Adrenal gland (tissue), 5 donors: Measurements from ENCODE around the gene GSTT2B.

Source experiments
- CTCF ChIP-seq, 6 experiments: fragments of 450-650 bp in 4 of 6; fragments of 200-600 bp in 2 of 6; sonication (generic) in 1 of 6; IDR thresholded peaks; 1 replicate in 5 of 6; 2 replicates in 1 of 6; pipeline versions ENCODE4 v1.5.1 to v1.8.0; 2016 to 2021; ENCODE audit warnings: antibody characterized with exemption in 6 of 6, mild to moderate bottlenecking in 2 of 6, moderate library complexity in 1 of 6
- POLR2A ChIP-seq, 2 donors: fragments of 450-650 bp; IDR thresholded peaks; one replicate each; pipeline ENCODE4 v1.6.1; 2017; ENCODE audit warnings: antibody characterized with exemption in 2 of 2, mild to moderate bottlenecking in 2 of 2, moderate library complexity in 1 of 2
- donor health status: DM: no; HTN: no; CAD: no.

GRCh38 chr22:23913306-23913660, 47.7 kb downstream of the GSTT2B start:
- TF ChIP-seq CTCF (IDR thresholded peaks at IDR 0.05) (no peak), POLR2A (IDR thresholded peaks at IDR 0.05) (no peak)
